ENCODE measurements around the gene FRAT2.

GRCh38 chr10:97335188-97335619, 675 bp upstream of the FRAT2 start:
- TF ChIP-seq EZH2 (IDR thresholded peaks at IDR 0.05) (no peak), CTCF (IDR thresholded peaks at IDR 0.05) (no peak)
